Stimulated activated CD8-positive, alpha-beta memory T cell treated with anti-CD3 and anti-CD28 coated beads, Interleukin-7, amount 100 ng/mL, for 48 hours (primary cell): Measurements from ENCODE around the gene CHRFAM7A.
"Not testable (repeated sequence)": the region's sequence is repeated elsewhere in the genome, so short reads cannot be mapped to it uniquely, and the experiment has no call there.

Experiments used
- DNase-seq, 2 donors: peaks; one replicate each; pipeline ENCODE4 v3.0.0-alpha.2; 2020; ENCODE audit warnings: low read depth in 1 of 2; ENCODE audit errors: extremely low read depth in 1 of 2

Gene CHRFAM7A

GRCh38 chr15:30392766-30393663 is at the start of gene CHRFAM7A:
Gene CHRFAM7A, minus strand, starts transcription at chr15:30393540. Its CDS starts 10,189 bp downstream, at chr15:30383351.
- not testable (repeated sequence) for DNase-seq

GRCh38 chr15:30438348-30438747 is 45.0 kb upstream of the CHRFAM7A start:
- not testable (repeated sequence) for DNase-seq

DNA sequence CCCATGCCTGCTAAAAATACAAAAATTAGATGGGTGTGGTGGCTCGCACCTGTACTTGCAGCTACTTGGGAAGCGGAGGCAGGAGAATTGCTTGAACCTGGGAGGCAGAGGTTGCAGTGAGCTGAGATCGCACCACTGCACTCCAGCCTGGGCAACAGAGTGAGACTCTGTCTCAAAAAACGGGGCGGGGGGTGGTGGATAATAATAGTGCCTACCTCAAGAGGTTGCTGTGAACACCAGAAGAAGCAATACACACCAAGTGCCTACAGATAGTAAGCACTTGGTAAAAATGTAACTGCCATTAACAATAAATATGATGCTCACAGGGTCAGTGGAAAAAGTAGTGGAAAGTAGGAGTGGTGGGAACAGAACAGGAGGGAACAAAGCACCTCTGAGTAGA is 42.5 kb upstream of the CHRFAM7A start:
- DNase-seq = not testable (repeated sequence)

GRCh38 chr15:30420723-30421122 is 27.4 kb upstream of the CHRFAM7A start:
- not testable (repeated sequence) for DNase-seq

DNA sequence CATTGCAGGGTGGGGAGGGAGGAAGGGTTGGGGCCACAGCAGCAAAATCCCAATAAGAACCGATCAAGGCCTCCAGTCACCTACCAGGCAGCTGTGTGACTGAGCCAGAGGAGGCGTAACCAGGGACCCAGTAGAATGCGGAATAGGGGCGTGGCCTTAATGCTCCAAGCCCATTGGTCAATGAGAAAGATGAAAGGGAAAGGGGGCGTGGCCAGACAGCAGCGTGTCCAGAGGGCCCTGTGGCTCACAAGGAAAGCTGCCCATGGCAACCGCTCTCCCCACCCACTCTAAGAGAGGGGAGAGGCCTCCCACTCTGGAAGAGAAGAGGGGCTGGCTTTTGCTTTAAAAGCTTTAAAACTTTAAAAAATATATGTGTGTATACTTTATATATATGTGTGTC is 20.8 kb upstream of the CHRFAM7A start, which contains the start of gene GOLGA8R:
Gene GOLGA8R (minus strand): TSS at position 101 of the 400 bp plus-strand sequence. CDS start 98 bp downstream, at position 3.
- not testable (repeated sequence) for DNase-seq

- DNase-seq = not testable (repeated sequence)
Measured at GRCh38 chr15:30407636-30408035, 14.3 kb upstream of the CHRFAM7A start.

GRCh38 chr15:30398988-30399387 is 5.6 kb upstream of the CHRFAM7A start:
- DNase-seq = peak; percentile 9 to 41

GRCh38 chr15:30393664-30393991 is 288 bp upstream of the CHRFAM7A start:
- DNase-seq = not testable (repeated sequence)

DNA sequence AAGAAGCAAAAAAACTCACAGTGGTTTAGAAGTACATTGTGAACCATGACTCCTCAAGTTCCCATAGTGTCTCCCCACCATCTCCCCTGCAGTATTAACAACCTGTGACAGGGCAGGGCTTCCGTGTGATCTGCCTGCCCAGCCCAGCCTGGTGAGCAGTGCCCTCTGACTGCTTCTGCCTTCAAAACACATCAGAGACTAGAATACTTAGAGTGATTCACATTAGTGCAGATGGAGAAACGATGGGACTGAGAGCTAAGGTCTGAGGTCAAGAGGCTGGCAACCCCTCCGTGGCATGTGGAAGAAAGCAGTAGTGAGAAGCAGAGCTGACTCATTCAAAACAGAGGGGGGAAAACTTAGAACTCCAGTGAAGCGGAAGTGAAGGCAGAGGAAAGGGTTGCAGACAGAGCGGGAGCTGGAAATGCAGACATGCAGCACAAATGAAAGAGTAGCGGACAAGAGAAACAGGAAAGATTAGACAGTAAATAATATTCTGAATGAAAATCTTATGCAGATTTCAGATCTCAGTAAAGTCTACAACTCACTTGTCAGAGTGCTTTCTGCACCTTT is 6.9 kb downstream of the CHRFAM7A start:
- not testable (repeated sequence) for DNase-seq

DNA sequence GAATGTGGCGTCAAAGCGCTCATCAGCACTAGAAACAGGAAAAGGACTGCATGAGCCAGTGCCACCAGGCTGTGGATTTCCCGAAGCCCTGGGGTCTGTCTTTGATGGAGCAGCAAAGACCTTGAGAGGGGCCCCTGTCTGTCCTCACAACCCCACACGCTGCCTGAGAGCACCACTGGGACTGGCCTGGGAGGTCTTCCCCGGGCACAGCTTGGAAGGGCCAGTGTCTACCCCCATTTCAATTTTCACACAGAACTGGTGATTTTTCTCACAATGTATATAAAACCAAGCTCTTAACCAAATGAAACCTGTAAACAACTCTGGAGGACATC is 16.3 kb downstream of the CHRFAM7A start:
- DNase-seq = not testable (repeated sequence)

DNA sequence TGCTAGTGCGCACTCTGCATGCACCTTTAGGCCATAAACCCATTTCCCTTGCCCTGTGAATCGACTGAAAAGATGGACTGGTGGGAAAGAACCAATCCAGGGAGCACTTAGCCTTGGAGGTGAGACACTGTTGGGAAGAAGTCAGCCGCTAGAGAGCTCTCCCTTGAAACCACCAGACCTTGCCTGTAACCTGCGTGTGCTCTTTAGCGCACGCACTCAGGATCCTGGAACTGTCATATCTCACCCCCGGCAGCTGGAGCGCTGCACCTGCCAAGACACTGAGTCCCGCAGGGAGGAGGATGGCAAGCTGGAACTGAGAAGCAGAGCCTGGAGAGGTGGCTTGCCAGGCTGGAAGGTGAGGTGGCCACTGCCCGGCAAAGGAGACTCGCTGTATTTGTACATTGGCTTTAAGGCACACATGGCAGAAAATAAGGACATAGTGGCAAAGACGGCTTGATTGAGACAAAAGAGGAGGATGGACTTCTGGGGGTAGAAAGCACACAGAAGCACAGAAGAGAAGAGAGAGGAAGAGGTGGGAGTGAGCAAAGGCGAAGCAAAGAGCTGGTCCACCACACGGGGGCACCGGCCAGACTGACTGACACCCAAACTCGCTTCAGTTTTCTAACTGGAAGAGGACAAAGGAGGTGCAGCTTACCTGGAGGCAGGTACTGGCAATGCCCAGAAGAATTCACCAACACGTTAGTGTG is 16.8 kb downstream of the CHRFAM7A start:
- DNase-seq = not testable (repeated sequence)

GRCh38 chr15:30375872-30376271 is 17.5 kb downstream of the CHRFAM7A start:
- DNase-seq = not testable (repeated sequence)

DNA sequence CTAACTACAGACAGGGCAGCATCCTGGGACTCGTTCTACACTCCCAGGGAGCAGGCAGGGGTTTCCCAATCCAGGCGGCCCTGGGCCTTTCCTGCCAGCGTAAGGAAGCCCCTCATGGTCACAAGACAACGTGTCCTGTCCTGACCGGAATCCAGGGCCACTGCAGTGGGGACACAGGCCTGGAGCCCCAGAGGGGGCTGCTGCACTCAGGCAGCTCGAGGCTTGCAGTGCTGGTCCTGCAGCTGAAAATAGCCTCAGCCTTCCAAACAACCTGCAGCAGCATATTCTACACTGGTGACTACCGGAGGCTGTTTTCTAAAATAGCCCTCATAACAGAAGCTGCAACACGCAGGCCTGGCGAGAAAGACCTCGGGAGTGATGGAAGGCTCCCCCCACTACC is 18.5 kb downstream of the CHRFAM7A start:
- not testable (repeated sequence) for DNase-seq

- not testable (repeated sequence) for DNase-seq
Measured at GRCh38 chr15:30368271-30368670, 25.1 kb downstream of the CHRFAM7A start.

GRCh38 chr15:30367246-30367645 is 26.1 kb downstream of the CHRFAM7A start:
- DNase-seq = not testable (repeated sequence)

DNA sequence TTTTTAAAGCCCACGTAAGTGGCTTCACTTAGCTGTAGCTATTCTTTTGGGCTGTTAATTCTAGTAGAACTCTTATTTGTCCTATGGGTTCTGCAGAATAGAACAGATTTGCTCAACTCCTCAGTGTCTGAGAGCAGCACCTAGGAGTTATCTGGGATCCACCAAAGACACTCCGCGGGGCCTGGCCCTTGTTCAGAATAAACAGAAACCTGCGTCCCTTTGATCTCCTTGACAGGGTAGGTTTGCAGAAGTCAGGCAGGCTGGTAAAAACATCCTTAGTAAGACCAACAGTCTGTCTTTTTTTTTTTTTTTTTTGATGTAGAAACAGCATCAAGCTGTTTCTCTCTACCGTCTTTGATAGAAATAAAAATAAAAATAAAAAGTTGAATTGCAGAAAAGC is 31.9 kb downstream of the CHRFAM7A start:
- DNase-seq = not testable (repeated sequence)

DNA sequence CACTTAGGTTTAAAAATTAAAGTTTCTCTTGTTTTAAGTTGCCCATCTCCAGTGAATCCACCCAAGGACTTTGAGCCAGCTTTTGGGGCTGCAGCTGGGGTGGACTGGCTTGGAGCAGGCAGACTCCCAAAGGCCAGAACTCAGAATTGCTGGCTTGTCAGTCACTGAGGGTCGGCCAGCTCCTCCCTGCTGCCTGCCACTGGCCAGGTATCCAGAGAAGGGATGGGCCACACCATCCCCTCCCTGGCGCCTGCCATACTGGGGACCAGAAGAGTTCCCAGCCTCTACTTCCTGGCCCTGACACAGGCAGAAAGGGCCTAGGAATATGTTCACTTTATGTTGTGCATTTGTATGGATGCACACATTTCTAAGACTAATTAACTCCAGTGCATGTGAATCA is 32.4 kb downstream of the CHRFAM7A start:
- not testable (repeated sequence) for DNase-seq

DNA sequence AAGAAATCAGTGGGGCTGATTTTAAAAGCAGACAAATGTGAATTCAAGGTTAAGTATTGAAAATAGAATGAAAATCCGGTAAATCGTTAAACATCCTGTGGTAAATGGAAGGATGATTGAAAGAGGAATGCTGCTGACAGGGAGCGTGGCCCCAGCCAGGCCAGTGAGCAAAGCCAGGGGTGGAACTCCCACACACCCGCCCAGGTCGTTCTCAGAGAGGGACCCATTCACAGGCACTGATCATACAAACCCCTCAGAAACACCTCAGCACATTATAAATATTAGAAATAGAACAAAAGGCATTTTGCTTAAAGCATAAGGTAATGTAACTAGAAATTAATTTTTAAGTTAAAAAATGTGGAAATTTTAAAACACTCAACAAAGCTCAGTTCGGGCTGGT is 38.3 kb downstream of the CHRFAM7A start:
- DNase-seq = not testable (repeated sequence)

GRCh38 chr15:30349803-30350202 is 43.5 kb downstream of the CHRFAM7A start:
- not testable (repeated sequence) for DNase-seq

GRCh38 chr15:30336584-30336983 is 56.8 kb downstream of the CHRFAM7A start:
- DNase-seq = not testable (repeated sequence)

DNA sequence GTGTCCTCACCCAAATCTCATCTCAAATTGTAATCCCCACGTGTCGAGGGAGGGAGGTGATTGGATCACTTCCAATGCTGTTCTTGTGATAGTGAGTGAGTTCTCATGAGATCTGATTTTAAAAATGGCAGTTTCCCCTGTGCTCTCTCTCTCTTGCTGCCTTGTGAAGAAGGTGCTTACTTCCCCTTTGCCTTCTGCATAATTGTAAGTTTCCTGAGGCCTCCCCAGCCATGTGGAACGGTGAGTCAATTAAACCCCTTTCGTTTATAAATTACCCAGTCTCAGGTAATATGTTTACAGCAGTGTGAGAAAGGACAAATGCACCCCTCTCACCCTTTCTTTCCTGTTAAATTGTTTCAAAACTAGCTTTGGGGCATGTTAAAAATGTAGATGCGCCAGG is 59.2 kb downstream of the CHRFAM7A start:
- not testable (repeated sequence) for DNase-seq
